ENCODE results near the gene CCR3.

- TF ChIP-seq CTCF (IDR thresholded peaks at IDR 0.05; ENCODE audit: borderline replicate concordance, extremely low read depth, low read length, poor library complexity, severe bottlenecking) (peak; percentile 61), EZH2 (IDR thresholded peaks at IDR 0.05; ENCODE audit: borderline replicate concordance, low read depth, low read length, severe bottlenecking) (no peak)
Observed at GRCh38 chr3:46208167-46208704, 34.0 kb upstream of the CCR3 start, which contains the start of gene CCR1.

Data from DND-41 (cell line).